ENCODE results near the gene NAALAD2.
"Not testable (repeated sequence)": the region's sequence is repeated elsewhere in the genome, so short reads cannot be mapped to it uniquely, and the experiment has no call there.

The NAALAD2 gene

DNA sequence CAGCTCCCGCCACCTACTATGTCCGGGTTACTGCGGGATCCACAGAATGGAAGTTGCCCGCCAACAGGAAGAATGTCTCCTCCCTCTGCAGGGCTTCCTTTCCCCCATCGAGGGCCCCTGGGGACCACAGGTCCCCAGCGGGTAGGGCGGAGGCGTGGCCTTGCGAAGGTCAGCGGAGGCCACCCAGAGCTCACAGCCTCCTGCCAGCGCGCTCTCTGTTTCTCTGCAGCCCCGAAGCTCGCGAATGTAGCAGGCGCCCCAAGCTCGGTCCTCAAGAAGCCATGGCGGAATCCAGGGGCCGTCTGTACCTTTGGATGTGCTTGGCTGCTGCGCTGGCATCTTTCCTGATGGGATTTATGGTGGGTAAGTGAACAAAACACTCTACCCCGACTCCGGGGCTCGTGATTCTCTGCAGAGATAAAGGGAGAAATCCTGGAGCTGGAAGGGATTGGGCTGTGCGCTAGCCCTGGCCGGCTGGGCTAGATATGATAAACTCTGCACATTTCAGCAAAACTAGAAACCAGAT is at the start of gene NAALAD2:
TSS of gene NAALAD2 (plus strand) at position 186 of the 526 bp plus-strand sequence. CDS start at position 282, 96 bp downstream.
- DNase-seq = peak in 1 of 3 donors; percentile 7

DNA sequence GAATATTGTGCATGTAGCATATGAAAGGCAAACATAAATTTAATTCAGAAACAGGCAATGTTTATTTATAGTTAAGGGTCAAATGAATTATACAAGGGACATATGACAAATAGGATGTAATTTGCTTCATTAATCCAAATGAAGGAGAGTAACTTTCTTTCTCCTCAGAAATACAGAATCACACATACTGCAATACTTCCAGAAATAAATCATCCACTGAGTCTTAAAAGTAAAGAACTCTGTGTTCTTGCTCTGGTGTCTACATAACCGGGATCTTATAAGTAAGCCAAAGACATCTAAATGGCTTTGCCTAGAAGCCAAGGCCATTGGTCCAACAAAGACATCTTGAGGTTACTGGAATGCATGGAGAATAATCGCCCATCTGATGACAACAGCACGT is 48.8 kb upstream of the NAALAD2 start, which contains the start of gene UBTFL1:
TSS of gene UBTFL1 (plus strand) at position 301 of the 400 bp plus-strand sequence. CDS start at position 301, 0 bp downstream.
- not testable (repeated sequence) for DNase-seq

DNA sequence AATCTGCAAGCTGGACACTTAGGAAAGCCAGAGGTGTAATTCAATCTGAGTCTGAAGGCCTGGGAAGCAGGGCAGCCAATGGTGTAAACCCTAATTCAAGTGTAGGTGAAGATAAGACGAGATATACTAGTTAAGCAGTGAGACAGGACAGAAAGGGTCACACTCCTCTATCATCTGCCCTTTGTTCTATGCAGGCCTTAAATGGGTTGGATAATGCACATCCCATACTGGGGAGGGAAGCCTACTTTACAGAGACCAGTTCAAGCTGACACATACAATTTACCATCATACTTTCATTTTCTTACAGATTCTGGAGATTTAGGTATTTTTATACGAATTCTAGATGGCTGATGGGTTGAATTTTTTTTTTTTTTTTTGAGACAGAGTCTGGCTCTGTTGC is 45.7 kb upstream of the NAALAD2 start:
- DNase-seq = not testable (repeated sequence)

DNA sequence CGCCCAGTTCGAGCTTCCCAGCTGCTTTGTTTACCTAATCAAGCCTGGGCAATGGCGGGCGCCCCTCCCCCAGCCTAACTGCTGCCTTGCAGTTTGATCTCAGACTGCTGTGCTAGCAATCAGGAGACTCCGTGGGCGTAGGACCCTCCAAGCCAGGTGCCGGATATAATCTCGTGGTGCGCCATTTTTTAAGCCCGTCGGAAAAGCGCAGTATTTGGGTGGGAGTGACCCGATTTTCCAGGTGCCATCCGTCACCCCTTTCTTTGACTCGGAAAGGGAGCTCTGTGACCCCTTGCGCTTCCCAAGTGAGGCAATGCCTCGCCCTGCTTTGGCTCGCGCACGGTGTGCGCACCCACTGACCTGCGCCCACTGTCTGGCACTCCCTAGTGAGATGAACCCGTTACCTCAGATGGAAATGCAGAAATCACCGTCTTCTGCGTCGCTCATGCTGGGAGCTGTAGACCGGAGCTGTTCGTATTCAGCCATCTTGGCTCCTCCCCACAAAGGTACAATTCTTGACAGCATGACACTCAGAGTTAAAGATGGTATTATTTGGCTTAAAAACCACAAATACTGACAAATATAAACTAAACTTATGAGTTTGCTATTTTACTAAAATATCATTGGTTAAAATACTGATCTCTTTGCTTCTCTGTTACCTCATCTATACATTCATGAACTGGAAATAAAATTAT is 39.1 kb upstream of the NAALAD2 start:
- not testable (repeated sequence) for DNase-seq

DNA sequence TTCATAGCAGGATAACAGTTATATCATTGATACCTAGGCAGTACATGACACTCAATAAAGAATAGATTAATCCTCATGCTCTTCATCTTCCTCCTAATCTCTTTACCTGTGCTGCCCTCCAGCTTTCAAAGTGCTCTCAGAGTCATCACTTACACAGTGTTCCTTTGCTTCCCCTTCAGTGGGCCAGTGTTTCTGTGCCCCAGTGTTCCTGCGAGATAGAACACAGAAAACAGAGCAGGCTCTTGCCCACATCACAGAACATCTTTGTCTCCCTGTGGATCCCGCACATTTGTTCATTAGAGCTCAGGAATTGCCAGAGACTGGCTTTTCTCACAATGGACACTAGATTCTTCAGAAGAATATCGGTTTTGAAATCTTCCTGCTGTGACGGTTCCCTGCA is 36.2 kb upstream of the NAALAD2 start:
- not testable (repeated sequence) for DNase-seq

DNA sequence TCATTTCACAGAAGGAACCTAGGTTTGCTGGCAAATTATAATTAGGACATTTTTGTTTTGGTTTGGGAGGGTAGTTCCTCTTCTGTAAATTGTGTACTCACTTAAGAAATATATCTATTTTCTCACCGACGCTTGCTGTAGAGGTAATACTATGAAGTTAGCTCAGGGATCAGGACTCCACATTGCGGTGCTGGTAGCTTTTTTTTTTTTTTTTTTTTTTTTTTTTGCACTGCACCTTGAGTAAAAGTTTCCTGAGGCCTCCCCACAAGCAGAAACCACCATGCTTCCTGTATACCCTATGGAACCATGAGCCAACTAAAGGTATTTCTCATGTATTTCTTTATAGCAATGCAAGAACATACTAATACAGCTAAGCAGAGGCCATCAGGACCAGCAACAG is 34.0 kb upstream of the NAALAD2 start:
- DNase-seq = peak in 1 of 3 donors; percentile 7

DNA sequence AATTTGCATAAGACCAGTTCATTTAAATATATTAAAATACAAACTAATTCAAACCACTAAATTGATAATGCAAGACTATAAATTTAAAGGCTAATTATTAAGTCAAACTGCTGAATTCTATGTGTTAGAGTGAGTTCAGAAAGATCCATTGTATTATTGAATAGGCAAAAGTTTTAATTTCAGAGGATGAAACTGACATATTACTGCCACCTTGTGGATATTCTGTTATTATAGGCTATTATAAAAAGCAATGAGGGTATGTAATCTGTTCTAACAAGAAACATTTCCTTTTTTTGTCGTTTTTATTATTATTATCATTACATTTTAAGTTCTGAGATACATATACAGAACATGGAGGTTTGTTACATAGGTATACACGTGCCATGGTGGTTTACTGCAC is 20.9 kb upstream of the NAALAD2 start:
- DNase-seq = peak in 1 of 3 donors; percentile 29

DNA sequence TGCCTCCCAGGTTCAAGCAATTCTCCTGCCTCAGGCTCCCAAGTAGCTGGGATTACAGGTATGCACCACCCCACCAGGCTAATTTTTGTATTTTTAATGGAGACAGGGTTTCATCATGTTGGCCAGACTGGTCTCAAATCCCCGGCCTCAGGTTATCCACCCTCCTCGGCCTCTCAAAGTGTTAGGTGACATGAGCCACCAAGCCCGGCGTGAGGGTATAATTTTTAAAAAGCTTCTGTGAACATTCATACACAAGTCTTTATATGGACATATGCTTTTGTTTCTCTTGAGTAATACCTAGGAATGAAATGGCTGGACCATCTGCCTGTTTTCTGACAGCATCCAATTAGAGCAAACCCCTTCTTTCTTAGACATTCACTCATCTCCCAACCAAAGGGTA is 14.3 kb upstream of the NAALAD2 start:
- DNase-seq = no peak

DNA sequence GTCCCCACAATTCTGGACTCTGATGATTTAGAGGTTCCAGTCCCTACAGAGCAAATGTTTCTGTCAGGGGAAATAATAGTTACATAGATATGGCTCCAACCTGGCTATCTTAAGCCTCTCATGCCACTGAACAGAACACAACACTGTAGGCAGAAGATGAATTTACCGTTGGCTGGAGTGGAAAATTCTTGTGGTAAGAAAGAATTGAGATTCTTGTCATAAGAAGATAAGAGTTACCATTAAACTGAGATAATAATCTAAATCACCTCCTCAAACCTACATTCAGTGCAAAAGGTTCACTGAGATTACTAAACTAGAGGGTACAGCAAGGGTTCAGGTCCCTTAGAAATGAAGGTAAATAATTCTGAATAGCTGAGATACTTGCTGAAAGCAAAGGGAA is 10.1 kb upstream of the NAALAD2 start:
- no peak for DNase-seq

DNA sequence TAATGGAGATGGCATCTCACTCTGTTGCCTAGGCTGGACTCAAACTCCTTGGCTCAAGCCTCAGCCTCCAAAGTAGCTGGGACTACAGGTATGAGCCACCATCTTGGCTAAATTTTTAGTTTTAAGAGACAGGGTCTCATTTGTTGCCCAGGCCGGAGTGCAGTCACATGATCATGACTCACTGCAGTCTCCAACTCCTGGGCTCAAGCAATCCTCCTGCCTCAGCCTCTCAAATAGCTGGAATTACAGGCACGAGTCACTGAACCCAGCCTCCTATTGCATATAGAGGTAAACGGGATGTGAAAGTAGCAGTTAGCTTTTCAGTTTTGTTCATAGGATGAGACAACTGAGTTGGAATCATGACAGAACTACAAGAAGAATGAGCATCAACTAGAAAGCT is 9.5 kb upstream of the NAALAD2 start:
- DNase-seq = no peak

DNA sequence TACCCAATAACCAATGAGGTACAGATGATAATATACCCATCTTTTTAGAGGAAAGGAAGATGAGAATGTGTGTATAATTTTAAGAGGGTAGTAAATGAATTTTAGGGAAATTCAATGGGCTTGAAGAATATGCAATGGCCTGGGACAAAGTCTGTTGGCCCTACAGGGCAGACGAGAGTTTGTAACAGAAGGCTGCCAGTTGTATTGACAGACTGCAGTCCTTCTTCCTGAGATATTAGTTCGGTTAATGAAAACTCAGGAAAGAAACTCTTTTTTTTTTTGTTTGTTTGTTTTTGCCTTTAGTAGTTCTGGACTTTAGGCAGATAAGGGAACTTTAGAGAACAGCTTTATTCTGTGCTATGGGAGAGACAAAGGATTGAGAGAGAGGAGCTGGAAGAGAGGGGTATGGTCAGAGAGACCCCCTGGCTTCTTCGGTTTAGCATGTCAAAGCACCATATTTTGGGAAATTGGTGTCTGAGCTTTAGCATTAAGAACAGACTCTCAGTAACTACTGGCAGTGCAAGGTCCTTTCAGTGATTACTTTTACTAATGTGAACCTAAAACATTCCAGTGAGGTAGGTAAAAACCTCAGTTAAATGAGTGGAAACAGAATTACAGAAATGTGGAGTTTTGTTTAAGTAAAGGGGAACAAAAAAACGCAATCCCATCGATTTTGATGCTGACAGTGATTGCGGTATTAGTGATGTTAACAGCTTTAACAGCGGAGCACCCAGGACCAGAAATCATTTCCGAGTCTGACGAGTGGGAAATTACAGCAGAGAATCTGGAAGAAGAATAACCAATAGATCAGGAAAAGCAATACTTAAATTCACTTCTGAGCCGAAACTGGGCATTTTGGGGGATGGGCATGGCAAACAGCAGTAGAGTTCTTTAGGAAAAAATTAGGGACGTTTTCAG is 644 bp upstream of the NAALAD2 start:
- DNase-seq = no peak

DNA sequence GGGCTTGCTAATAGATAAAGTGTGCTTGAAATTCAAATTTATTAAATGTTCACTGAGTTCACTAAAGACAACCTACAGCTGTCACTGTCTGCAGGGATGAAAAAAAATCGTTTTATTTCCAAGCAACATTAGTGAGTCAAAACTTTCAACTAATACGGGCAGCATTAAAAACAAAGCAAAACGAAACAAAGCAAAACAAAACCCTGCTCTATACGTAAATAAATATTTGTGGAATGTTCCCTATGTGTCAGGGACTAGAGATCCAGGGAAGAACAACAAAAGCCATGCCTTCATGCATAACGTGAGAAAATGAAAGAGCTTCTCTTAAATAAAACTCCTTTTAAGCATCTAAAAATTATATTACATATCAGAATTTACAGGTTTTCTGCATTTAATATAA is 553 bp downstream of the NAALAD2 start:
- DNase-seq = no peak

DNA sequence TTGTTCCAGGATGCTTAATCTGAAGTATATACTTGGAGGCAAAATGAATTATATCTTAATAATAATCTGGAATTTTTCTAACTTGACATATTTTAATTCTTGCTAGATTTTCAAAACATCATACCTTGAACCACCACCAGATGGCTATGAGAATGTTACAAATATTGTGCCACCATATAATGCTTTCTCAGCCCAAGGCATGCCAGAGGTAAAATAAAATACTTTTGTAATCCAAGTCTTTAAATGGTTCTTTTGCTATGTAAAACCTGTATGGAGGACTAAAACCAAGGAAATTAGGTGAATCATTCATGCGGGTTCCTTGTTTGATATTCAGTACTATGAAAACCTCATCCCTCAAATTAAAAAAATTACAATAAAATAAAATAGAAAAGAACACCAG is 14.4 kb downstream of the NAALAD2 start:
- DNase-seq = no peak

DNA sequence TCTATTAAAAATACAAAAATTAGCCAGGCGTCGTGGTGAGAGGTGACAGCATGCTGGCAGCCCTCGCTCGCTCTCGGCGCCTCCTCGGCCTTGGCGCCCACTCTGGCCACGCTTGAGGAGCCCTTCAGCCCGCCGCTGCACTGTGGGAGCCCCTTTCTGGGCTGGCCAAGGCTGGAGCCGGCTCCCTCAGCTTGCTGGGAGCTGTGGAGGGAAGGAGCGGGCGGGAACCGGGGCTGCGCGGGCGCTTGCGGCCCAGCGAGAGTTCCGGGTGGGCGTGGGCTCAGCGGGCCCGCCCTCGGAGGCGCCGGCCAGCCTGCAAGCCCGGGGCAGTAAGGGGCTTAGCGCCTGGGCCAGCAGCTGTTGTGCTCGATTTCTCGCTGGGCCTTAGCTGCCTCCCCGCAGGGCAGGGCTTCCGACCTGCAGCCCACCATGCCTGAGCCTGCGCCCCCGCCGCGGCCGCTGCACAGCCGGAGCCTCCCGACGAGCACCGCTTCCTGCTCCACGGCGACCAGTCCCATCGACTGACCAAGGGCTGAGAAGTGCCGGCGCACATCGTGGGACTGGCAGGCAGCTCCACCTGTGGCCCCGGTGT is 32.6 kb downstream of the NAALAD2 start:
- not testable (repeated sequence) for DNase-seq

DNA sequence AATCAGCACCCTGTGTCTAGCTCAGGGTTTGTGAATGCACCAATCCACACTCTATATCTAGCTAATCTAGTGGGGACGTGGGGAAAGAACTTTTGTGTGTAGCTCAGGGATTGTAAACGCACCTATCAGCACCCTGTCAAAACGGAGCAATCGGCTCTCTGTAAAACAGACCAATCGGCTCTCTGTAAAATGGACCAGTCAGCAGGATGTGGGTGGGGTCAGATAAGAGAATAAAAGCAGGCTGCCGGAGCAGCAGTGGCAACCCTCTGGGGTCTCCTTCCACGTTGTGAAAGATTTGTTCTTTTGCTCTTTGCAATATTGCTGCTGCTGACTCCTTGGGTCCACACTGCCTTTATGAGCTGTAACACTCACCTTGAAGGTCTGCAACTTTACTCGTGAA is 33.2 kb downstream of the NAALAD2 start:
- DNase-seq = not testable (repeated sequence)

DNA sequence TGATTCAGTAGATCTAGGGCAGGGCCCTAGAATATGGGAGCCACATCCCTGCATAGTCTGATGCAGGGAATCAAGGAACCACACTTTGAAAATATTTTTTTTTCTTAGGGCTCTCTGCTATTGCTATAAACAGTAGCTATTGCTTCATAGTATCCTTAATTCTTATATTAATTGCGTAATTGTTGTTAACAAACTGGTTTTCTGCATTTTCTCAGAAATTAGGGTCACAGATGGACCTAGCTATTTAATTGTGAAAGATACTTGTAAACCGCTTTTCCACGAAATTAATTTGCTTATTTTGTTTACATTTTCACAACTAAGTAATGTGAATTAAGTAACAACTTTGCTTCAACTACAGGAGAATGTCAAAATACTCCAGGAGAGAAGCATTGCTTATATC is 34.1 kb downstream of the NAALAD2 start:
- DNase-seq = no peak

DNA sequence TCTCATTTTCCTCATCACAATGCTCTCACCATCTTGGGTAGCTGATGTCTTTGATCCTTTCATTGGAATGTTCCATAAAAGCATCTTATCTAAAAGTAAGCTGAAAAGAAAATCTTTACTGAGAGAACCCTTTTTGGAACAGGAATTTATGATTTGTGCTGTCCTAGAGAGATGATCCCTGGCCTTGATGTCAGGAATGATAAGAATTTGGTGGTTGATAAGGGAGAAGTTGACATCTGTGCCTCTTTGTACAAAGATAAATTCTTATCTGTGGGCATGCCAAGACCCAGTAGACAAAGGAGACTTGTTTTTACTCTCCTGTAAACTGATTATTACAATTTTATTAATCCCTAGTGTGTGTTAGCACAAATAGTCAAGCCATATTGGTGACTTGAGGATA is 36.9 kb downstream of the NAALAD2 start:
- no peak for DNase-seq

DNA sequence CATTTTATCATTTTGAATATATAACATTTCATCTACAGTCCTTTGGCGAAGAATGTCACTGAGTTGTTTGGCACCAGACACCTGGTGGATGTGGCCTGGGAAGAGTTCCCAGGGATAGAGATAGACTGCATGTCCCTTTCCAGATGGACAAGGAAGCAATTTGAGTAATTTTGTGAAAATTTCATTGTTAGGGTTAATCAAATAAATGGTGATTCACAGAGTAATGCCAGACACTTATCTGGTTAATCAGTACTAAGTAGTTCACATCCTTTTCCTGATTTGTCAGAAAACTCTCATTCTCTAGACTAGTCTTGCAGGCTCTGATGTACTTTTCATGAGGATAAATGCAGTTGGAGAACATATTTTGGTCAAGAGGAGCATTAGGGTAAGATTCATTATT is 41.6 kb downstream of the NAALAD2 start:
- DNase-seq = no peak

DNA sequence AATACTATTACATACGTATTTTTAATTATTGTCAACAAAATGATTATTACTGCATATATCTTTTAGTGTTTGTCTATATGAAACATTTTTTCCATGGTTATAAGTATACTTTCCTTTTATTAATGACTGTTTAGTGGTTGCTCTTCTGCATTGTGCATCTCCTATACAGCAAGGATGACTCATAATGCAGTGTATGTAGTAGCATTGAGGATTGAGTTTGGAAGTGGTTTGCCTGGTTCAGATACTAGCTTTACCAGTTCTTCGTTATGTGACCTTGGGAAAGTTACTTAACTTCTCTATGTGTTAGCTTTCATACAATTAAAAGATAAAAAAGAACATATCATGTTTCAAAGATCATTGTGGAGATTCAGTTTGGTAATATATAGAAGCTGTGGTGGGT is 44.3 kb downstream of the NAALAD2 start:
- no peak for DNase-seq

DNA sequence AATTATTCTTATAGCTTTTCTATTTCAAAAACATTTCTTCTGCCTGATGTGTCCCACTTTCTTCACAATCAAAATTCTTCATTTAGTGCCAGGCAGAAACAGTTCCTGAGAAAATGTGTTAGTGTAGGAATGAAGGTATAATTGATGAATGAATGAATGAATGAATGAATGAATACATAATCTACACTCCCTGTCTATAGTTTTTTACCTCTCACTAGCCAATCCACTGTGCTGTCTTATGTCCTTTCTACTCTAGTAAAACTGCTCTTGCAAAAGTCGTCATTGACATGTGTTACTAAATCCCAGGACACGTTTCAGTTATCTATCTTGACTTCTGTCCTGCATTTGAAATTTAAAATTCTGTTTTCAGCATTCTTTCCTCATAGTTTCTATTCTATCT is 45.5 kb downstream of the NAALAD2 start:
- no peak for DNase-seq

DNA sequence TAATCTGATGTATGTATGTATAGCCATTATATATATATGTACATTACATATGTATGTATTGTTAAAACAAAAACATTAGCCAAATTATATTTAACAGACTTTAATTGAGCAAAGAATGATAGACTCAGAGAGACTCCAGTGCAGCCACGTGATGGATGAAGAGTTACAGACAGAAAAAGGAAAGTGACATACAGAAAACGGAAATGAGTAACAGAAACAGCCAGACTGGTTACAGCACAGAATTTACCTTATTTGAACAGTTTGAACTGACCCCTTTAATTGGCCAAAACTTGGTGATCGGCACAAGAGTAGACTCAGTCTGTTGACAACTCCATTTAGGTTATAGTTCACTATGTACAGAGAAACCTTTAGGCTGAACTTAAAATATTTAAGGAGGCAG is 53.4 kb downstream of the NAALAD2 start:
- DNase-seq = no peak

DNA sequence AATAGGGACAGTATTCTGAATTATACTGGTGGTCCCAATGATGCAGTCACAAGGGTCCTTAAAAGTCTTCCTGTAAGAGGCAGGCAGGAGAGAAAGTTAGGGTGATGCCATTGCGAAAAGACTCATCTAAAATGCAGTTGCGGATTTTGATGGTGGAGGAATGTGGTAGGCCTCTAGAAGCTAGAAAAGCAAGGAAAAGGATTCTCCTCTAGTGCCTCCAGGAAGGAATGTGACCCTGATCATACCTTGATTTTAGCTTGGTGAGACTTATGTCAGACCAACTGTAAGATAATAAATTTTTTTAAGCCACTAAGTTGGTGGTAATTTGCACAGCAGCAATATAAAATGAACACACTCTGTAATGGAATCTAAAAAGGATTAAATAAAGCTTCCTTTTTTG is 54.5 kb downstream of the NAALAD2 start:
- DNase-seq = no peak

DNA sequence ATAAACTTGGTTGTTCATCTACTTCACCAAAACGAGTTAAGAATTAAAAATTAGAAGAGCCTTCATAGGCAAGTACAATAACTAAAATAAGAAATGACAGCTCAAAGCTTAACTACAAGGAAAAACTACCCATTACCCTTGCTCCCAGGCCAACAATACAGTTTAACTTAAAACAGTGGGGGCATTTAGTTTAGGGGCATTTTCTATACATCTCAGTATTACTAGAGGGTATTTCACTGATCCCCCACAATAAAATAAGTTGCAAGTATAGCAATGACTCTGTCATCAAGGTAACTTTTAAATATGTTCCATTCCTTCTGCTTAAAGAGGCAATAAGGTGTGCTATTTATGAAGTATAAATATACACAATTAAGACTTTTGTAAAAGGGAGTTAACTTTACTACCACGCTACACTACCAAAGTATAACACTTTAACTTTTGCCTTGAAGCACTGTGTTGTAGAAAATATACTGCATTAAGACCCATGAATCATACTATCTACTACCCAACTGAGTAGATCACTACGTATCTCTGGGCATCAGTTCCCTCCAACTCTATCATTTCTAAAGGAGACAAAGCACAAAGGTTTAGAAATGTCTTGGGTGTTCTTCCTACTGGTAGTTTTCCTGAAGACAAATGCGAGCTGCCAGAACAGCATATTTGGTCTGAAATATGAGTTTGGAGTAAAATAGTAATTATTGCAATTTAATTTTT is 58.6 kb downstream of the NAALAD2 start:
- DNase-seq = no peak
